Measurements from ENCODE around the gene CREG1.

CREG1 gene

GRCh38 chr1:167529829-167530474, 23.6 kb downstream of the CREG1 start:
- DNase-seq: no peak

- DNase-seq: no peak
Observed at GRCh38 chr1:167528057-167528728, 25.4 kb downstream of the CREG1 start.

GRCh38 chr1:167526667-167527383, 26.7 kb downstream of the CREG1 start:
- DNase-seq: no peak

- DNase-seq: no peak
Observed at GRCh38 chr1:167524651-167525050, 28.9 kb downstream of the CREG1 start.

GRCh38 chr1:167522246-167522645, 31.3 kb downstream of the CREG1 start:
- DNase-seq: no peak

- no peak for DNase-seq
Observed at GRCh38 chr1:167520711-167521206, 32.8 kb downstream of the CREG1 start.

- DNase-seq: peak; percentile 69 to 79
Observed at GRCh38 chr1:167518331-167518700, 35.2 kb downstream of the CREG1 start, which contains the start of gene CD247. Gene CD247 (minus strand): TSS chr1:167518529. CDS start chr1:167518465, 64 bp downstream.

GRCh38 chr1:167517535-167518330, 35.8 kb downstream of the CREG1 start:
- peak; percentile 92 to 96 for DNase-seq

- DNase-seq: peak in 1 of 2 experiments; percentile 33
Observed at GRCh38 chr1:167516404-167517388, 36.9 kb downstream of the CREG1 start.

GRCh38 chr1:167515893-167516321, 37.7 kb downstream of the CREG1 start:
- DNase-seq: peak in 1 of 2 experiments; percentile 43

GRCh38 chr1:167515461-167515860, 38.1 kb downstream of the CREG1 start:
- DNase-seq: no peak

GRCh38 chr1:167514288-167514687, 39.3 kb downstream of the CREG1 start:
- DNase-seq: no peak

- DNase-seq: no peak
Observed at GRCh38 chr1:167512046-167512654, 41.4 kb downstream of the CREG1 start.

- DNase-seq: no peak
Observed at GRCh38 chr1:167511374-167511986, 42.1 kb downstream of the CREG1 start.

- DNase-seq: no peak
Observed at GRCh38 chr1:167510881-167511280, 42.7 kb downstream of the CREG1 start.

- DNase-seq: no peak
Observed at GRCh38 chr1:167510244-167510643, 43.3 kb downstream of the CREG1 start.

GRCh38 chr1:167509587-167509986, 44.0 kb downstream of the CREG1 start:
- DNase-seq: no peak

GRCh38 chr1:167507719-167508118, 45.8 kb downstream of the CREG1 start:
- DNase-seq: no peak

- DNase-seq: no peak
Observed at GRCh38 chr1:167504467-167504827, 49.1 kb downstream of the CREG1 start.

- no peak for DNase-seq
Observed at GRCh38 chr1:167503626-167504466, 49.7 kb downstream of the CREG1 start.

Measured in activated CD4-positive, alpha-beta T cell treated with anti-CD3 and anti-CD28 coated beads, Interleukin-2, amount 50 U/mL, for 48 hours (primary cell).